ENCODE results near the gene C6orf15.
A peak's percentile ranks its signal among the peaks of the same experiment; 100 is the strongest.

The C6orf15 gene

DNA sequence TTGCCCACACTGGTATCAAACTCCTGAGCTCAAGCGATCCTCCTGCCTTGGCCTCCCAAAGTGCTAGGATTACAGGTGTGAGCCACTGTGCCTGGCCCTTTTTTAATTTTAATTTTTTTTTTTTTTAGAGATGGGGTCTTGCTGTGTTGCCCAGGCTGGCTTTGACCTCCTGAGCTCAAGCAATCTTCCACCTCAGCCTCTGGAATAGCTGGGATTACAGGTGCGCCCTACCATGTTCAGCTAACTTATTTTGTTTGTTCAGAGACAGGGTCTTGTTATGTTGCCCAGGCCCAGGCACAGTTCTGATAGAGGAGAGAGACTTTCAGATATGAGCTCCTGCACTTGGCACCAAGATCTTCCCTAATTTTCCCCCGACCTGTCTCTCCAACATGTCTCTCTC lies 18.4 kb upstream of the C6orf15 start:
- no peak for DNase-seq

DNA sequence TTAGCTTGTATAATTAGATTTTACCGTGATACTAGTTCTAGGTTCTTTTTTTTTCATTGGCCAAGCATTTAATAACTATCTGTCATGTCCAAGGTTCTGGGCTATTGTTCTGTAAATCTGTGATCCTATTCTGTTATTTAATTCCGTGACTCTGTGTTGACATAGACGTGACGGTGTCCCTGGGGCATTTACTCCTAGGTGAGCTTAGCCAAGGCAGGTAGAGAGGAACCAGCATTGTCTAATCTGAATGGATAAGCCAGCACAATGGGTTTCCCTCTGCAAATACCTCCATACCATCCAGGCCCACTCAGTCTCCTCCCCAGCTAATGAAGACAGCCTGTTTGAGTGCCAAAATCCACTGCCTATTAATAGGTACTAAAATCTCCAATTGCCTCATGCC lies 16.8 kb upstream of the C6orf15 start:
- no peak for DNase-seq

DNA sequence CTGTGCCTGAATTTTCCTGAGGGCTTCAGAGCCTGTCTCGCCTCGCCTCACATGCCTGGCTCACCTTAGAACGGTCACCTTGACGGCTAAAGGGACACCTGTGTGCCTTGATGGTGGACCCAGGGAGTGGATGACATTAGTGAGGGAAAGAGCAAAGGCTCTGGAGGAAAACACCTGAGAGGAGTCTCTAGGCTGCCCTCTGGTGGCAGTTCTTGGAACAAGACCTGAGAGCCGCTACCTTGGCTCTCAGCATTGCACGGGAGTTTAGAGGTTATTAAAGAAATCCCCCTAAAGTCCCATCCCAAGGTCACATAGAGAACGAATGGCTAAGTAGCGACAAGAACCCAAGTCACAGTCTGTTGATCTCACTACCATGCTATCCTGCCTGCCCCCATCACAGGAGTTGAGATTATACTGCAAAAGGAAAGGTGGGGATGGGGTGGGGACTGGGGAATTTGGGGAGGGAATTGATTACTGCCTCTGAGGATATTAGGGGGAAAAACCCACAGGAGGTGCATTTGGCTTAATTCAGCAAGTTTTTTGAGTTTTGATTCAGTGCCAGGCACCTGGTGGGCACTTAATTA lies 15.8 kb upstream of the C6orf15 start:
- DNase-seq, result no peak

DNA sequence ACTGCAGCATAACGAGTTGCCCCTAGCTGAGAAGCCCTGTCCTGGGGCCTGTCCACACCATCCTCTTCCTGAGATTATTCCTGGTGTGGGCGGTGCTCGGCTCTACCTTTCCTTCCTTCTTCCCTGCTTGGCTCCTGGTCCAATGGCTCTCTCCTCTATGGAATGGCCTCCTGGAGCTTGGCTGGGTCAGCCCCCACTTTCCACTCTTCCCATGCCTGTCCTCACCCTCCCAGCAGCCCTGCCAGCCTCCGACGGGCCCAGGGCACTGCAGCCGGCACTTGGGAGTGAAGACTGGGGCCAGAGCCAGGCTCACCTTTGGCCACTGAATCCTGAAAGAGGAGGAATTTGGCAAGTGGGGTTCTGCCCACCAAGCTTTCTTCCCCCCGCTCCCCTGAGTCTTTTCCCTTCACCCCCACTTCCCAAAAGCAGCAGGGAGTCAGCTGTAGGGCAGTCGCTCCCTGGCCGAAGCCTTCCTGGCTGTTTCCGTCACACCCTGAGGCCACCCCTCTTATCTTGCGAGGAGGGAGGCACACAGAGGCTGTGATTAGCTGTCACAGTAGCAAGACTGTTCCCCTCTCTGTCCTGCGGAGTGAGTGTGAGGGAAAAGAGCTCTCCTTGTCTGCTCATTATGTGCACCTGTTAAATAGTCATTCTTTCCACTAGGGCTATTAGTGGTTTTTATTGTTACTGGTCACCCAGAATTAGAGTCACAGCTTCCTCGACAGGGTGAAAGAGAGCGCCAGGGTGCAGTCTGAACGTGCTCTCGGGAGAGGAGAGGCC lies 14.2 kb upstream of the C6orf15 start:
- no peak for DNase-seq

DNA sequence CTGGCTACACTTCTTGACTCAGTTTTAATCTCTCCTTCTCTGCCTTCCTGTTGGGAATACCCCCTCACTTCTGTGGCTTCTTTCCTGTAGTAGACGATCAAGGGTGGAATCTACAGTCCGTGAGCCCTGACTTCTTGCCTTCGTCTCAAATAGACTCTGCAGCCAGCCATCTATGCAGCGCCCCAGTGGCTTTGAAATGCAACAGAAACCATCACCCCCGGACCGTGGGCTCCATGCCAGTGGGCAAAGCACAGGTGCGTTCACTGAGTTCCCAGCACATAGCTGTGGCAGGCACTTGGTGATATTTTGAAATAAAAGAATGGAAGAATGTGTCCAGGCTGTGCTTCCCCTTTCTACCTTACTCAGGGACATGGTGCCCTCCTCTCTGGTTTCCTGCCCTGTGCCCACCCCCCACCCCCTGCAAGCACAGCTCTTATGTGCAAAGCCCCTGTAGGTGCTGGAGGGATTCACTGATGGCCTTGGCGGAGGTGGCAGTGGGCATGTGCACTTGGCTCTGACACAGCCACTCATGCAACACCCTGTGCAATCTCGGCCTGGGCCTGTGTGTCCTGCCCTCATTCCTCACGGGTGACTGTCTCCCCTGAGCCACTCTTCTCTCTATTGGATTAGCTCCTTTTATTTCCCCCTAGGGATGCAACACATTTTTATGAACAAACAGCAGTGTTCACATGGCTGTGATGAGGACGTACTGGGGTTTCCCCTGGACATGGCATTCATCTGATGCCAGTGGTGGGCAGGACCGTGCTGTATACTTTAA lies 13.4 kb upstream of the C6orf15 start:
- no peak for DNase-seq

DNA sequence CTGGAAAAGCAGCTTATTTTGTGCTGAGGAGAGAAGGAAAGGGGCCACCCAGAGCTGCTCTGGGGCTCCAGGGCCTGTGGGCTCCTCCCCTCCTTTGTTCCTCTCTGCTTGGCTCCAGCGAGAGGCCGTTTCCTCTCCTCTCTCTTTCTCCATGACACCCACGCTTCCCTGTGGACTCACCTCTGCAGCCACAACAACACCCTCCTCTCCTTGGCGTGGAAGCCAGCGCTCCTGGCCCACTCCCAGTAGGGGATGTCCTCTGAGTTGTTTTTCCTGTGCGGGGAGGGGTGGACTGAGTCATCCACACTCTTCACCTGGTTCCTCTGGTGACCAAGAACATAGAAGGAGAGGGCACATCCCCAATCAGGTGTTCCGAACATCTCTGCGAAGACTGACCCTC lies 12.8 kb upstream of the C6orf15 start:
- no peak for DNase-seq

DNA sequence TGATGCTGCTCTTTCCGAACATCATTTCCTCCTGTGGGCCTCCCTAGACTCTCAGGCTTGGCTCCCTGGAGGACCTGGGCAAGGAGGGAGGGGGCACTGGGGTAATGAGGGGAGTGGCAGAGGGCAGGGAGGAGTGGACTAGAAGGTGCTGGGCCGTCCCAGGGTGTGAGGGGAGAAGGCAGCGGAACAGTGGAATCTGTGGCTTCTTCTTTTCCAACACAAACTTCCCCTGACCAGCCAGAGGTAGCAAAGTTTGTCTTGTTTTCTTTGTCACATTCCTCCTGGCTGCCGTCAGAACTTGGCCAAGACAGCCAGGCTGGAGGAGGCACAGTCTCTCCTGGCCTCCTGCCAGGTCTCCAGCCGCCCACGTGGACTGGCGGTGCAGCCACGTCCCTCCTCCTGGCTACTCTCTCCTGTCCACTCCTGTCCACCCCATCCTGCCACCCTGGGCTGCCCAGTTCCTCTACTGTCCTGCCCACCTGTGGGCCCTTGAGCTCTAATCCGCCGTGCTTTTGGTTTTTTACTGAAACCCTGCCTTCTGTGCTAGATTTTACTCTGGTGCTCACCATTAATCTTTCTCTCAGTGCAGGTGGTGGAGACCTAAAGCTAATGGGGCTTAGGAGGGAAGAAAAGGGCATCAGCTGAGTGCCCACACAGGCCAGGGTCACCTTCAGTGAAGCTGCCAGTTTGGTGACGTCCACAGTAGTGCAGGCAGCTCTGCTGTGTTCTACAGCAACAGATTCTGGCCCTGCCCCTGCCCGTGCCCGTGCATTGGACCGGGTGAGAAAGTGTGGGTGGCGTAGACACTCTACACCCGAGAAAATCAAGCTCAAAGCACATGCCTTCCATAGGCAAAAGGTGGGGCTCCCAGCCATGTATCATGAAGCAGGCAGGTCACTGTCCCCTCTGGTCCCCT lies 10.7 kb upstream of the C6orf15 start:
- DNase-seq, result peak; percentile 64

DNA sequence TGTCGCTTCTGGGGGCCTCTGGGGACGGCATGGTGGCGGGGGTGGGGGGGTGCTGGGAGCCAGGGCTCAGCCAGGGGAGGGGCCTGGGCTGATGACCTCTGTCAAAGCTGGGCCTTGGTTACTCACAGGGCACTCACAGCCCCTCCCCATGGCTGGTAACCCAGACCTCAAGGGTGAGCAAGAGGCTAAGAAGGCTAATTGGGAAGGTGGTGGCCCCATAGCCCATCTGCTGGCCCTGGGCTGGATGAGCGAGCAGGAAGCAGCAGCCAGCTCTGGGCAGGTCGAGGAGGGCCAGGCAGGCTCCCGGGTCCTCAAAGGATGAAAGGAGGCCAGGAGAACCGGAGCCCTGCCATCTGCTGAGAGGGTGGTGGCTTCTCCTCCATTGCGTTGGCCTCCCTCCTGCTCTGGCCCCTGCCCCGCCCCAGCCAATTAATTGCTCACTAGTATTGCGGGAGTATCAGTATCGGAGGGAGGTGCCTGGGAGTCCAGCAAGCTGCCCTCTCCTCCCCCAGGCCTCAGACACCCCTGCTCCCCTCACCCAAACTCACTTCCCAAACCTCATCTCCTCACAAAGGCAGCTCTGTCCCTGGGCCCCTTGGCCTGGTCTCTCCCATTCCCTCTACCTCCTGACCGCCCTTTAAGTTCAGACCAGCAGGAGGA lies 8.9 kb upstream of the C6orf15 start:
- DNase-seq, result no peak

DNA sequence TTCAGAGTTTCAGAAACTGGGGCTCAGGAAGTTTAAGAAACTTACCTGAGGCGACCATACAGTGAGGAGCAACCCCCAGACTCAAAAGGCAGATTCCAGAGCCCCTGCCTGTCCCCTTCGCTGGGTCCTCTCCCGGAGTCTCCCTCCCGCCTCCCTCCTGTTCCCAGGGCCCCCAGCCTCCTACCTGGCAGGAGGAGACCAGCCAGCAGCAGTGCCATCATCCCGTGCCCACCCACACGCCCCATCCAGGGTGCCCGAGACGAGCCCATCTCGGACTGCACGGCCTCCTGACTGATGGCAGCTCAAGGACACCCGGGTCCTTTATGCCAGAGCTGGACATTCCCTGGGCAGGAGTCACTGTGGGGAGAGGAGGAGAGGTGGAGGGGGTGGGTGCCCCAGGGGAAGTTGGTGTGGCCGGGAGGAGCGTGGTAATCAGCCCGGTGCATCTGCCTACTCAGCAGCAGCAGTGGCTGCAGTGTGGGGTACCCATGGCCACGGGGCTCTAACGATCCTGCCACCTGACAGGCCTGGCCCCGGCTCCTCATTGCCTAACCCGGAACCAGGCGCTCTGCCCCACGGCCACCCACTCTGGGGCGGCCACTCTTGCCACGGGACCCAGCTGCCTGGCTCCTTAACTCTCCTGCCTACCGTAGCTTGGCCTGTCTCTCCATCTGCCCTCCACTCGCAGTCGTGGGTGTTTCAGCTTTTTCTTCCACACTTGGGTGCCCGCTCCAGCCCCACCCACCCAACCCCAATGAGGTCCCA lies 8.0 kb upstream of the C6orf15 start, which contains the start of gene CDSN:
CDSN (minus strand) TSS at position 296 of the 765 bp plus-strand sequence; CDS start at position 269, 27 bp downstream.
- DNase-seq, result no peak

DNA sequence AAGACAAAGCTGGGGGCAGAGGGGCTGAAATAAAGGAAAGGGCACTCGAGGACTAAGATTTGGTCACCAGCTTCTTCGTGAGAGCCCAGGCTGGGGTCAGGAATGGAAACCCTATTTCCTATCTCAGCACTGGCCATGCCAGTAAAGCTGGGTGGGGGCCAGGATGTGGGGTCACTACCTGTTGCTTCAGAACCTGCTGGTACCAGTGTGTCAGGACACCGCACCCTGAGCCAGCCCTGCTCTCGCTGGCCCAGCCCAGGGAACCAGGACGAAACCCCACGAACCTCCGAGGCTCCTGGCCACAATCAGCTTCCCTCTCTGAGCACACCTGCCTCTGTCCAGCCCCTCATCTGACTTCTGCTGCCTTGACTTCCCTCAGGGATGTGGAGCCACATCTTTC lies 5.8 kb upstream of the C6orf15 start:
- no peak for DNase-seq

DNA sequence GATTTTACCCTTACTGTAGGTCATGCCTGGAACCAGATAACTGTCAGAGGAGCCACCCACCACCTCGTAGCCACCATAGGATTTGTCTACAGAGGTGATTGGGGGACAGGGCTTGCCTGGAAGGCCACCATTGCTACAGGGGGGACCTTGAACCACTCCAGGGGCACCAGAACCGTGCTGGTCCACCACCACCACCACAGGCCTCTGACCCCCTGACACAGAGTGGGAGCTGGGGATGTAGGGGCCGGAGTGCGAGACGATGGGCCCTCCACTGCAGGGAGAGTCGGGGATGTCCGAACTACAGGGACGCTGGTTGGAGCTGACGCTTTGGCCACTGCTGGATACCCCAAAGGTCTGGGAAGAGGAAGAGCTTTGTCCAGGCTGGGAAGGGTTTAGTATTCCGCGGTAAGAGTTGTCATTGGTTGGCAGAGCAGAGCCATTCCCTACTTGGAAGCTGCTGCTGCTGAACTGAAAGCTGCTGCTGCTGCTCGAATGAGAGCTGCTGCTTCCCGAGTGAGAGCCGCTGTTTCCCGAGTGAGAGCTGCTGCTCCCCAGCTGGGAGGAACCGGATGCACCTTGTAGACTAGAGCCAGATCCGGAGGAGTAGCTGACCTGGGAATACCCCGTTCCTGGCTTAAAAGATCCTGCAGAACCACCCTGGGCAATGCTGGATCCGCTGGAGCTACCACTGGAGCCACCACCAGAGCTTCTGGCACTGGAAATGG lies 4.4 kb upstream of the C6orf15 start:
- DNase-seq, result no peak

DNA sequence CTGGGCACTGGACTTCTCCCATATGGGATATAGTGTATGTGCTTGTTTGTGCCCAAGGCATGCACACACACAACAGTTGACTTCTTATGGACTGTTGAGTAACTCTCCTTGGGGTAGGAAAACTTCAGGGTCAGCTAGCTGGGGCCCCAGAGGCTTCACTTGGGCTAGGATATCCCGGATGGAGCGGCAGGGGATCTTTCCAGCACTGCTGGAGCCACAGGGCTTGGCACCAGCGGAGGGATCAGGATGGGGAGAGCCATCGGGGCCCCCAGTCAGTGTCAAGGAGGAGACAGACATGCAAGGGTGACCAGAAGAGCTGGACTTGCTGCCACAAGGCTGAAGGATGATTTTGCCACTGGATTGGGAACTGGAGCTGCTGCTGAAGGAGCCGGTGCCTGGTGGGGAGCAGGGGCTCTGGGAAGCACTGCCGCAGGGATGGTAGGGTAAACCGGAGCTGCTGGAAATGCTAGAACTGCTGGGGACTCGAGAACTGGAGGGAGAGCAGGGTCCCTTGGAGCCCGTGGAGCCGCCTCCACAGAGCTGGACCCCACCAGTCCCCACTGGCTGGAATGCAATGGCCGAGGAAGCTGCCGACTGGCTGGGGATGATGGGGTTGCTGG lies 3.7 kb upstream of the C6orf15 start:
- no peak for DNase-seq

DNA sequence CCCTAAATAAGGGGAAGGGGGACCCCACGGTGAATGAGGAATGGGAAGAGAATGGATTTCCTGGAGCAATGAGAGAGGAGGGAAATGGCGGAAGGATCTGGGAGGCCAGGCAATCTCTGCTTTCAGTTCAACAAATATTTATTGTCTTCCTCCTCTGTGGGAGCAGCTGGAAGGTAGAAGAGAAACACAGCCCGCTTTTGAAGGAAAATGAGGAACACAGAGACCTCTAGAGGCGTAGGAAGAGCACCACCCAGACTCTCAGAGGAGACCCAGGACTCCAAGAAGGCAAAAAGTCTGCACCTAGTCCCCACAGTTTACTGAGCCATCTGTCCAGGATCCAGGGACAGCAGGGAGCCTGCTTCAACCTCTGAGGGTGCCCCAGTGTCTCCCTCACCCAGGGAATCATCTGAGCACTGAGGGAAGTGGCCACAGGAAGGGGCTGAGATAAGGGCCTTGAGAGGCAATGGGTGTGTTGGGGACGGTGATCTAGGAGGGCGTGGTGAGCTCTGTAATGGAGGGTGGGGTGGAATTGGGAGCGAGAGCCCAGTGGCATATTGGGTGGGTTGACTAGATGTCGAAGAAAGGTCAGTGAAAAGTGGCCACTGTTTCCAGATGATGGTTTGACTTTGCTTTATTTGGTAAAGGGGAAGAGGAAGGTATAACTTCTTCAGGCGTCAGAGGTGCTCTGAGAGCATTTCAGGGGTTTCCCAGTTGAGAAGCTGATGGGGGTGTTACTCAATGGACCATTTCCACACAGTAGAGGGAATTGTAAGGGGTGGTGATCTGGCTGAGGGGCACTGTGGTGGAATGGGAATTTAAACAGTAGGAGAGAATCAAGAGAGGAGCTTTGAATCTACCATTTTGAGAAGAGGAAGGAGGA lies 2.8 kb upstream of the C6orf15 start:
- DNase-seq, result no peak

DNA sequence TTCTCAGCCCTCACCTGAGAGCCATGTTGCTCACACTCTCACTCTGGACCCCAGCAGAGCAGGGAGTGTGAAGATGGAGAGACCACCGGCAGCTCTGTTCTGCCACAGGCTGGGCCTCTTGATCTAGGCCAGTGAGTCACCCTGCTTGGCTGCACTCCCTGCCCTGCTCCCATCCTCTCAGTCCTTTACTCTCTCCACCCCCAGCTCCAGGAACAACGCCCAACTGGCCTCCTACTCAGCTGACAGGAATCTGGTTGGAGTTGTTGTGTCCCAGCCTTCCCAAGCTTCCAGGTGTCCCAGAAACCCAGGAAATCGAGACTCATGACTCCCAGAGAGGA lies 2.1 kb upstream of the C6orf15 start, which contains the start of gene PSORS1C1:
PSORS1C1 (plus strand) TSS at position 260 of the 338 bp plus-strand sequence. CDS start 14,833 bp downstream, outside the sequence.
- DNase-seq, result no peak

DNA sequence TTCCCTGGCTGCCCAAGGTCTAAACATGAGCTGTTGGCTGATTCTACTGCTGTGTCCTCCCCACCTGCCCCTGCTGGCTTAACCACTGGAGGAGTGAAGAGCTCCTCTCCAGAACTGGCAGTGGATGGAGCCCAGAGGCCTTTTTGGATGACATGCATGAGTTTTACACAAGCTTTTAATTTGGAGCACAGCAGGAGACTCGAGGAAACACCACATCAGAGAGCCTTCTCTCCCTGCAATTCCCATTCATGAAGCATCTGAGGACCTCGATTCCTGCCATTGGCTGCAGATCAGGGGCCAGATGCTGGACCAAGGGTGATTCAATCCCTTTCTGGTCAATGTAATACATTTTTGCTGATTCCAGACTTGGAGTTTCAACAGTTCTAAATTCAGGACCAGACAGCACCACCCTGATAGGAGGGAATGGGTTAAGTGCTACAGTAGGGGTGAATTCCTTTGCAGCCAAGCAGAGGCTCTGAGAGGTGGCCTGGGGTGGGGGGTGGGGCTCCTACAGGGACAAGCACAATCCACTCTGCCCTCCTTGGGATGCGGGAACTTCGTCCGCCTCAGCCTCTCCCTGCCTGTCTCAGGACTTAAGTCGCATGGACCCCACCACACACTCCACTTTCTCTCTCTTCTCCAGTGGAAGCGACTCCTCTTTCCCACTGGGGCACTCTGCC lies 1.6 kb upstream of the C6orf15 start:
- no peak for DNase-seq

DNA sequence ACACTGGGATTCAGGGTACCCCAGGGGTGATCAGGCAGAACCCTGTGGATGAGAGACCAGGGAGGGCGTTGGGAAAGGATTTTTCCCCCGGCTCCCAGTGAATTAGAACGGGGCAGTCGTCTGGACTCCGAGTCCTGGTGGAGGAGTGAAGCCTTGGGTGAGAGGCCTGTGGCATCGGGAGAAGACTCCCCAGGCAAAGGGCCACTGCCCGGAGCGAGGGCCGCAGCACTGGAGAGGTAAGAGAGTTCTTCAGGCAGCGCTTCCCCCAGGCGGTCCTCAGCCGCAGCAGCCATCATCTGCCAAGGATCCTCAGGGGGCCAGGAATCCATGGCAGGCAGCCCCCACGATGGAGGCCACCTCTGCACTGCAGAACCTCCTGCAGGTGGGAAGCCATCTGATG lies 663 bp downstream of the C6orf15 start:
- no peak for DNase-seq

DNA sequence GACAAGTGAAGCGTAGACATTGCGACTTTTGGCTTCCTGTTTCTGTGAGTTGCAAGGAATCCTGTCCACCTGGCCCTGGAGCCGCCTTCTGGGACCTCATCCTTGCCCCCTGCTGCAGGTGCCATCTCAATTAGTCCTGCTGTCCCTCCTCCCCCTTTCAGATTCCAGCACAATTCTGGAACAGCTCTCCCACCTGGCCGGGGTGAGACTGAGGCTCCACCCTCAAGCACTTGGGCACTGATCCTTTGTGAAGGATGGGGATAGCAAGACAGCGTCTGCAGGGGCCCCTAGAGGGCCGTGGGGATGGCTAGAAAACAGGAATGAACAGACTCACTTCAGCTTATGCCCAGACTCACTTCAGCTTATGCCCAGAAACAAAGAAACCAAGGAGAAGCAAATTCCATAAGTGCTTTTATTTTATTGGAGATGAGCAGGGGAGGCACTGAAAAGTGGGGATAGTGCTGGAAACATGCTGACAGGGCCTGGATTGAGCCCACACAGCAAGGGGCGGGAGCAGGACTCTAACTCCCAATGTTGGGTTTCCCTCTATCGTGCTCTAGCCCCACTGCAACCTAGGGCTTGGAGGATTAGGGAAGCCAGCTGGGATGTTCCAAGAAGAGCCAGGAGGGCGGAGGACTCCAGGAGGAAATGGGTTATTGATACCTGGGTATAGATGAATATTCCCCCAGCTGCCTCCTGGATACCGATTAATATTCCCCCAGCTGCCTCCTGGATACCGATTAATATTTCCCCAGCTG lies 1.4 kb downstream of the C6orf15 start:
- DNase-seq, result no peak
